ENCODE data around the gene CHRNB4.

DNA sequence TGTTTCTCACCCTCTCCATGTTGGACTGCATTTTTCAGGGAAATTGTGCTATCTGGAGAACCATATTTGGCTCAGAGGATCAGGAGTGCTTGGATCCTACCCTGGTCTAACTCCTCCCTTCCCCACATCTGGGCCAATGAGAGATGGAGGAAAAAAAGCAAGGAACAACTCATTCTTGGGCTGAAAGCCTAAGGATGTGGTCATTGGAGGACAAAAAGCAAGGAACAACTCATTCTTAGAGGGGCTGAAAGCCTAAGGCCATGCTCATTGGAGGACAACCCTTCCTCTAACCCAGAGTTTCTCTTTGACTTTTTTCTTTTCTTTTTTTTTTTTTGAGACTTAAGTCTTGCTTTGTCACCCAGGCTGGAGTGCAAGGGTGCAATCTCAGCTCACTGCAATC is 48.6 kb upstream of the CHRNB4 start:
- TF ChIP-seq TAF1 (IDR thresholded peaks at IDR 0.05; ENCODE audit: low read depth, low read length) (no peak), POLR2A (IDR thresholded peaks at IDR 0.05; ENCODE audit: low read depth, low read length) (no peak), POU2F2 (IDR thresholded peaks at IDR 0.05; ENCODE audit: low read depth, low read length) (no peak)
